ENCODE measurements around the gene GAGE12F.
"Not testable (repeated sequence)": the region's sequence is repeated elsewhere in the genome, so short reads cannot be mapped to it uniquely, and the experiment has no call there.

Gene GAGE12F

GRCh38 chrX:49560542-49560941 lies at the start of gene GAGE12F:
TSS of gene GAGE12F (plus strand) at chrX:49560842. CDS start at chrX:49561997, 1,155 bp downstream.
- DNase-seq (ENCODE audit: low spot score), result not testable (repeated sequence)

GRCh38 chrX:49531877-49532276 lies 28.8 kb upstream of the GAGE12F start, which contains the start of gene GAGE12C:
TSS of gene GAGE12C (plus strand) at chrX:49532177. CDS start at chrX:49533332, 1,155 bp downstream.
- not testable (repeated sequence) for DNase-seq (ENCODE audit: low spot score)

- DNase-seq (ENCODE audit: low spot score), result not testable (repeated sequence)
Measured at GRCh38 chrX:49541433-49541832, 19.2 kb upstream of the GAGE12F start, which contains the start of gene GAGE12D. TSS of gene GAGE12D (plus strand) at chrX:49541733. CDS start at chrX:49542888, 1,155 bp downstream.

- not testable (repeated sequence) for DNase-seq (ENCODE audit: low spot score)
Measured at GRCh38 chrX:49550989-49551388, 9.7 kb upstream of the GAGE12F start, which contains the start of gene GAGE12E. TSS of gene GAGE12E (plus strand) at chrX:49551289. CDS start at chrX:49552444, 1,155 bp downstream.

GRCh38 chrX:49568728-49569127 lies 8.1 kb downstream of the GAGE12F start:
- not testable (repeated sequence) for DNase-seq (ENCODE audit: low spot score)

- not testable (repeated sequence) for DNase-seq (ENCODE audit: low spot score)
Measured at GRCh38 chrX:49569152-49569551, 8.5 kb downstream of the GAGE12F start.

GRCh38 chrX:49570100-49570499 lies 9.5 kb downstream of the GAGE12F start, which contains the start of gene GAGE12G:
TSS of gene GAGE12G (plus strand) at chrX:49570400. CDS start at chrX:49571555, 1,155 bp downstream.
- DNase-seq (ENCODE audit: low spot score), result not testable (repeated sequence)

GRCh38 chrX:49579649-49580048 lies 19.0 kb downstream of the GAGE12F start, which contains the start of gene GAGE12H:
TSS of gene GAGE12H (plus strand) at chrX:49579949. CDS start at chrX:49581104, 1,155 bp downstream.
- DNase-seq (ENCODE audit: low spot score), result not testable (repeated sequence)

- DNase-seq (ENCODE audit: low spot score), result not testable (repeated sequence)
Measured at GRCh38 chrX:49589196-49589595, 28.6 kb downstream of the GAGE12F start, which contains the start of gene GAGE2A. TSS of gene GAGE2A (plus strand) at chrX:49589496. CDS start at chrX:49590651, 1,155 bp downstream.

GRCh38 chrX:49589769-49590478 lies 29.3 kb downstream of the GAGE12F start:
- DNase-seq (ENCODE audit: low spot score), result not testable (repeated sequence)

- not testable (repeated sequence) for DNase-seq (ENCODE audit: low spot score)
Measured at GRCh38 chrX:49590488-49590887, 29.8 kb downstream of the GAGE12F start.

- DNase-seq (ENCODE audit: low spot score), result not testable (repeated sequence)
Measured at GRCh38 chrX:49598720-49599119, 38.1 kb downstream of the GAGE12F start, which contains the start of gene GAGE1. TSS of gene GAGE1 (plus strand) at chrX:49599020. CDS start at chrX:49600175, 1,155 bp downstream.

- no peak for DNase-seq (ENCODE audit: low spot score)
Measured at GRCh38 chrX:49610718-49611310, 50.2 kb downstream of the GAGE12F start.
